GM19468 (cell line): ENCODE measurements around the gene TREH.

Experiments
- ATAC-seq: cut with Tn5 transposase; IDR thresholded peaks from one replicate; pipeline ENCODE4 v1.9.1; 2021; ENCODE audit warnings: mild to moderate bottlenecking, moderate library complexity, moderate number of reproducible peaks; ENCODE audit not compliant: unreplicated experiment; ENCODE audit errors: extremely low read depth

Gene TREH

GRCh38 chr11:118651820-118652219, 27.6 kb downstream of the TREH start:
- ATAC-seq = no peak

- ATAC-seq = no peak
Measured at GRCh38 chr11:118650366-118650765, 29.1 kb downstream of the TREH start.

- ATAC-seq = no peak
Measured at GRCh38 chr11:118649941-118650340, 29.5 kb downstream of the TREH start.

GRCh38 chr11:118648291-118648690, 31.2 kb downstream of the TREH start:
- ATAC-seq = no peak

- ATAC-seq = no peak
Measured at GRCh38 chr11:118646393-118646792, 33.1 kb downstream of the TREH start.

GRCh38 chr11:118645066-118645715, 34.3 kb downstream of the TREH start:
- no peak for ATAC-seq

GRCh38 chr11:118644496-118644895, 35.0 kb downstream of the TREH start:
- no peak for ATAC-seq

GRCh38 chr11:118643995-118644345, 35.5 kb downstream of the TREH start:
- ATAC-seq = no peak

GRCh38 chr11:118643142-118643994, 36.1 kb downstream of the TREH start:
- no peak for ATAC-seq

GRCh38 chr11:118641397-118642019, 37.9 kb downstream of the TREH start:
- ATAC-seq = no peak

GRCh38 chr11:118640332-118641154, 38.9 kb downstream of the TREH start:
- no peak for ATAC-seq

- ATAC-seq = no peak
Measured at GRCh38 chr11:118639899-118640298, 39.6 kb downstream of the TREH start.

GRCh38 chr11:118638726-118639125, 40.7 kb downstream of the TREH start:
- no peak for ATAC-seq

- ATAC-seq = no peak
Measured at GRCh38 chr11:118636569-118637290, 42.7 kb downstream of the TREH start.

- ATAC-seq = no peak
Measured at GRCh38 chr11:118635642-118636041, 43.8 kb downstream of the TREH start.

- ATAC-seq = no peak
Measured at GRCh38 chr11:118635237-118635591, 44.2 kb downstream of the TREH start.

- no peak for ATAC-seq
Measured at GRCh38 chr11:118634431-118635236, 44.8 kb downstream of the TREH start.

GRCh38 chr11:118633979-118634378, 45.5 kb downstream of the TREH start:
- ATAC-seq = no peak

GRCh38 chr11:118633319-118633690, 46.1 kb downstream of the TREH start:
- no peak for ATAC-seq
